GM21367 (cell line): ENCODE results near the gene CDK18.

Experiments used
- ATAC-seq: cut with Tn5 transposase; IDR thresholded peaks from one replicate; pipeline ENCODE4 v1.9.1; 2021; ENCODE audit not compliant: unreplicated experiment

Gene CDK18

GRCh38 chr1:205502111-205502810 is 2.2 kb upstream of the CDK18 start:
- no peak for ATAC-seq

- ATAC-seq, result no peak
These were observed 1.5 kb upstream of the CDK18 start for GRCh38 chr1:205502992-205503391.

- ATAC-seq, result no peak
These were observed 734 bp downstream of the CDK18 start for GRCh38 chr1:205505076-205505729.

- no peak for ATAC-seq
These were observed 1.3 kb downstream of the CDK18 start for GRCh38 chr1:205505791-205506190.

- ATAC-seq, result no peak
These were observed 2.1 kb downstream of the CDK18 start for GRCh38 chr1:205506409-205507200.

- no peak for ATAC-seq
These were observed 3.8 kb downstream of the CDK18 start for GRCh38 chr1:205508227-205508714.

GRCh38 chr1:205510308-205510950 is 6.0 kb downstream of the CDK18 start:
- no peak for ATAC-seq

- no peak for ATAC-seq
These were observed 6.5 kb downstream of the CDK18 start for GRCh38 chr1:205510951-205511330.

- no peak for ATAC-seq
These were observed 7.9 kb downstream of the CDK18 start for GRCh38 chr1:205512059-205513045.

- no peak for ATAC-seq
These were observed 9.3 kb downstream of the CDK18 start for GRCh38 chr1:205513774-205514173.

- ATAC-seq, result no peak
These were observed 10.0 kb downstream of the CDK18 start for GRCh38 chr1:205514211-205515142.

- ATAC-seq, result no peak
These were observed 11.3 kb downstream of the CDK18 start for GRCh38 chr1:205515781-205516253.

- ATAC-seq, result no peak
These were observed 11.9 kb downstream of the CDK18 start for GRCh38 chr1:205516362-205516761.

- ATAC-seq, result no peak
These were observed 12.8 kb downstream of the CDK18 start for GRCh38 chr1:205517288-205517687.

- ATAC-seq, result no peak
These were observed 13.3 kb downstream of the CDK18 start for GRCh38 chr1:205517763-205518162.

- ATAC-seq, result no peak
These were observed 14.4 kb downstream of the CDK18 start for GRCh38 chr1:205518661-205519540.

GRCh38 chr1:205519541-205520131 is 15.2 kb downstream of the CDK18 start:
- ATAC-seq, result no peak

- no peak for ATAC-seq
These were observed 16.2 kb downstream of the CDK18 start for GRCh38 chr1:205520709-205521108.
